Heart right ventricle (tissue), 16 donors: ENCODE measurements around the gene ZNF385D. TPM values are rescaled to one million over a fixed set of nuclear protein-coding genes. Genes with fewer than 3 reads are reported as not detected.

ENCODE experiments used
- ATAC-seq, 8 donors: fragments of 200-7000 bp; cut with Tn5 transposase; one replicate each; pipeline ENCODE4 v1.9.1; 2020; ENCODE audit warnings: mild to moderate bottlenecking in 8 of 8, moderate library complexity in 8 of 8, moderate number of reproducible peaks in 1 of 8
- DNase-seq, 2 donors: peaks; one replicate each; pipeline ENCODE4 v3.0.0-alpha.2; 2020
- H3K27ac ChIP-seq, 10 donors: fragments of 200-600 bp; sonication (generic) in 2 of 10; one replicate each; pipeline versions ENCODE4 v1.5.0 to v1.8.0; 2020 to 2022; ENCODE audit warnings: mild to moderate bottlenecking in 3 of 10
- H3K27me3 ChIP-seq, 7 donors: fragments of 200-600 bp; one replicate each; pipeline ENCODE4 v1.8.0; 2021 to 2022; ENCODE audit warnings: mild to moderate bottlenecking in 2 of 7
- H3K36me3 ChIP-seq, 9 donors: fragments of 200-600 bp; sonication (generic) in 1 of 9; one replicate each; pipeline versions ENCODE4 v1.5.0 to v1.8.0; 2020 to 2022; ENCODE audit warnings: mild to moderate bottlenecking in 2 of 9
- H3K4me1 ChIP-seq, 9 donors: fragments of 200-600 bp; sonication (generic) in 1 of 9; one replicate each; pipeline versions ENCODE4 v1.5.0 to v1.8.0; 2020 to 2022; ENCODE audit warnings: mild to moderate bottlenecking in 4 of 9
- H3K4me3 ChIP-seq, 10 donors: fragments of 200-600 bp; sonication (generic) in 2 of 10; one replicate each; pipeline versions ENCODE4 v1.5.0 to v1.8.0; 2020 to 2022; ENCODE audit warnings: mild to moderate bottlenecking in 7 of 10, moderate library complexity in 2 of 10
- H3K9me3 ChIP-seq, 11 donors: fragments of 200-600 bp in 10 of 11; sonication (generic) in 2 of 11; one replicate each; pipeline versions ENCODE4 v1.5.0 to v1.8.0; 2013 to 2022; ENCODE audit warnings: mild to moderate bottlenecking in 2 of 11, control low read depth in 1 of 11, moderate library complexity in 1 of 11
- WGBS, 2 donors: extraction: QIAGEN DNeasy Blood & Tissue Kit; methylation state at CpG; one replicate each; pipeline ENCODE4 v1.1.7; 2013; ENCODE audit warnings: inconsistent platforms in 1 of 2; 5-methylcytosine and 5-hydroxymethylcytosine counted together
- intact Hi-C, 10 donors: fragments of 100-400 bp; cut with DNase I; formaldehyde crosslinking; loops; one replicate each; pipeline versions ENCODE4 v1.11.1 to v1.14.2; 2022
- polyA plus RNA-seq, 2 donors: library from polyadenylated mRNA; stranded (reverse); fragments of 200-250 nt; gene quantifications; one replicate each; pipeline ENCODE4 v1.2.3, GENCODE V29; 2013
- total RNA-seq, 10 donors: library from RNA; stranded (reverse); fragmentation: NEBNext Ultra II Directional in 3 of 10; extraction: Animal tissue kit (Norgen Biotek cat#: 25700) in 3 of 10; gene quantifications; one replicate each; pipeline versions ENCODE4 v1.2.1 to v1.2.4, GENCODE V29; 2021 to 2023
- TF ChIP-seq, protein P1 (sequence below), 9 donors: fragments of 200-600 bp; sonication (generic) in 2 of 9; IDR thresholded peaks; one replicate each; pipeline versions ENCODE4 v1.5.0 to v1.8.0; 2021 to 2022; ENCODE audit warnings: antibody characterized with exemption in 9 of 9, mild to moderate bottlenecking in 5 of 9, moderate library complexity in 1 of 9
- donor health status: Arrhythmogenic right ventricular cardiomyopathy.
- donor health status: ischemic (EF 13 %, LVEDD 7.1; RV severe dilation, severe dysfunction).
- donor health status: healthy with polysubstance abuse.
- donor health status: DM: no; HTN: yes; CAD: no.
- donor health status: DM: no; HTN: no; CAD: no.
- donor health status: ischemic (EF 25% LVEDD 6.9; RV normal size, moderate dysfunction).
- donor health status: ischemic (EF 25% LVEDD 5.7; RV mildly dilated, moderate dysfunction).
- donor health status: healthy.
- donor health status: DM: yes; HTN: yes; CAD: no.
- donor health status: Ischemic cardiomyopathy.
- donor health status: ischemic (EF 35%, LVEDD 5.7; RV mildly dilated, moderate dysfunction).
- donor health status: nonischemic (EF 11% LVEDD 7.7; RV severe dilation, severe dysfunction).
- donor health status: DM: yes; HTN: yes; CAD: no.
- donor health status: PGD.
- donor health status: ischemic (EF 29% LVEDD 5.4; RV normal size, mild dysfunction).
- donor health status: nonischemic (EF 23%, LVEDD 6.1; RV moderate dilation, normal function).

Gene ZNF385D
- total and polyA plus RNA-seq, 12 donors: 3.0 to 24.9 (median 7.2) TPM

- TF ChIP-seq, protein P1, sequence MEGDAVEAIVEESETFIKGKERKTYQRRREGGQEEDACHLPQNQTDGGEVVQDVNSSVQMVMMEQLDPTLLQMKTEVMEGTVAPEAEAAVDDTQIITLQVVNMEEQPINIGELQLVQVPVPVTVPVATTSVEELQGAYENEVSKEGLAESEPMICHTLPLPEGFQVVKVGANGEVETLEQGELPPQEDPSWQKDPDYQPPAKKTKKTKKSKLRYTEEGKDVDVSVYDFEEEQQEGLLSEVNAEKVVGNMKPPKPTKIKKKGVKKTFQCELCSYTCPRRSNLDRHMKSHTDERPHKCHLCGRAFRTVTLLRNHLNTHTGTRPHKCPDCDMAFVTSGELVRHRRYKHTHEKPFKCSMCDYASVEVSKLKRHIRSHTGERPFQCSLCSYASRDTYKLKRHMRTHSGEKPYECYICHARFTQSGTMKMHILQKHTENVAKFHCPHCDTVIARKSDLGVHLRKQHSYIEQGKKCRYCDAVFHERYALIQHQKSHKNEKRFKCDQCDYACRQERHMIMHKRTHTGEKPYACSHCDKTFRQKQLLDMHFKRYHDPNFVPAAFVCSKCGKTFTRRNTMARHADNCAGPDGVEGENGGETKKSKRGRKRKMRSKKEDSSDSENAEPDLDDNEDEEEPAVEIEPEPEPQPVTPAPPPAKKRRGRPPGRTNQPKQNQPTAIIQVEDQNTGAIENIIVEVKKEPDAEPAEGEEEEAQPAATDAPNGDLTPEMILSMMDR (IDR thresholded peaks at IDR 0.05): no peak
- no peaks in the 10 kb centered on the region for H3K27me3 ChIP-seq
- 38 to 55% methylated on average over 2 of the region's 2 CpGs for WGBS, 2 donors
- peaks cover 0 to 80% (median 42%) of the 10 kb centered on the region in 9 donors for H3K4me1 ChIP-seq
- intact Hi-C loops: loop anchor here in 2 of 10 donors (5.0 kb wide), 1 partner anchor 39 kb away; the partner anchor contains the start of gene ZNF385D (in 2 of the 2)
- no peaks in the 10 kb centered on the region for H3K36me3 ChIP-seq
- H3K9me3 ChIP-seq: peaks cover 0 to 4% (median 0%) of the 10 kb centered on the region in 11 donors
- no peak for ATAC-seq
- H3K4me3 ChIP-seq: no peak overlapping the region
- peak overlapping the region in 8 of 10 donors; percentile 23 to 81 (median 50) for H3K27ac ChIP-seq
- DNase-seq: no peak
Measured at GRCh38 chr3:21791356-21791755, 40.3 kb upstream of the ZNF385D start.

GRCh38 chr3:21790466-21790865 is 39.5 kb upstream of the ZNF385D start:
- Histone ChIP-seq H3K27ac (peak overlapping the region in 8 of 10 donors; percentile 23 to 81 (median 50)), H3K27me3 (no peaks in the 10 kb centered on the region), H3K36me3 (no peaks in the 10 kb centered on the region), H3K4me1 (peaks cover 0 to 80% (median 44%) of the 10 kb centered on the region in 9 donors), H3K4me3 (no peak overlapping the region), H3K9me3 (peaks cover 0 to 4% (median 0%) of the 10 kb centered on the region in 11 donors)
- DNase-seq (no peak), ATAC-seq (no peak)
- intact Hi-C loops: loop anchor here in 2 of 10 donors (5.0 kb wide), 1 partner anchor 38 kb away; the partner anchor contains the start of gene ZNF385D (in 2 of the 2)
- TF ChIP-seq, protein P1 (IDR thresholded peaks at IDR 0.05): no peak
- WGBS, 2 donors: 65 to 68% methylated on average over 1 of the region's 1 CpG

DNA sequence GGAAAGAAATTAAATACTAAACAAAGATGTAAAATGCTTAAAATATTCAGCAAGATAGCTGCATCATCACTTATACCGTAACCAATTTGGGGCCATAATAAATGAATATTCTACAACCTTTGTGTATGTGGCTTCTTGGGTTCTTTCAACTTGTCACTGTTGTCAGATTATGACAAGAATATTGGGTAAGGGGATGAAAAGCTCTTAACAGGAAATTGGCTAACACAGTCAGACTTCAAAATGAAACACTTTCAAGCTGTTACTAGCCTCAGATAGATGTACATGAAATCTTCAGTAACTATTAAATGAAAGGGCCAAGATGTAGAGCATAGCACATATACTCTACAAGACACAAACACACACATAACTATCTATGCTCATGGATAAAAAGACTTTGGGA is 38.7 kb upstream of the ZNF385D start:
- Histone ChIP-seq H3K36me3 (no peaks in the 10 kb centered on the region), H3K4me3 (no peak overlapping the region), H3K27ac (peak overlapping the region in 5 of 10 donors; percentile 17 to 81 (median 69)), H3K4me1 (peaks cover 0 to 80% (median 43%) of the 10 kb centered on the region in 9 donors), H3K9me3 (peaks cover 0 to 4% (median 0%) of the 10 kb centered on the region in 11 donors), H3K27me3 (no peaks in the 10 kb centered on the region)
- intact Hi-C loops: loop anchor here in 2 of 10 donors (5.0 kb wide), 1 partner anchor 37 kb away; the partner anchor contains the start of gene ZNF385D (in 2 of the 2)
- ATAC-seq: no peak
- WGBS, 2 donors: 84 to 98% methylated on average over 1 of the region's 1 CpG
- TF ChIP-seq, protein P1 (IDR thresholded peaks at IDR 0.05): no peak
- DNase-seq: no peak

DNA sequence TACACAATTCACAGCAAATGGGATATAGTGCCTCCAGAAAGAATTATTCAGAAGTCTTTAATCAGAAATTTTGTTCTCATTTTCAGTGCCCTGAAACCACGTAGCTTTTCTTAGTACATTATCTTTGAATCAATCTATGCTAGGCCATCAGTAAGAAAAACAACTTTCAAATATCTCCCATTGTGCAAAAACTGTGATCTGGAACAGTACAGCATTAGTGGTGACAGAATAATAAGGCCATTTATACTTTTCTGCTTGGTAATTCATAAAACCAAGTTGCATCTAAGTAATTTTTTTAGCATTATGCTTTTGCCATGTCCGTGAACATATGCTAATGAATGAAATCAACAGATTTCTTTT is 35.4 kb upstream of the ZNF385D start:
- ATAC-seq (peak in 3 of 8 donors; percentile 6 to 55 (median 28)), DNase-seq (no peak)
- no peaks in the 10 kb centered on the region for H3K27me3 ChIP-seq
- peaks cover 3 to 73% (median 36%) of the 10 kb centered on the region in 9 donors for H3K4me1 ChIP-seq
- TF ChIP-seq, protein P1 (IDR thresholded peaks at IDR 0.05): no peak
- 25 to 61% methylated on average over 2 of the region's 2 CpGs for WGBS, 2 donors
- H3K36me3 ChIP-seq: no peaks in the 10 kb centered on the region
- H3K9me3 ChIP-seq: peaks cover 0 to 4% (median 0%) of the 10 kb centered on the region in 11 donors
- H3K27ac ChIP-seq: peak overlapping the region; percentile 1 to 83 (median 58)
- H3K4me3 ChIP-seq: no peak overlapping the region
- intact Hi-C loops: no loop called here
